ENCODE data around the gene CHAF1B. TPM values are rescaled to one million over a fixed set of nuclear protein-coding genes. Genes with fewer than 3 reads are reported as not detected.
A peak's percentile ranks its signal among the peaks of the same experiment; 100 is the strongest.

The CHAF1B gene
- total and polyA plus RNA-seq, 2 of the 8 experiments (the other 6 are each of a cell fraction or from before 2014, with no cell fraction given): 11.8 to 23.1 TPM

DNA sequence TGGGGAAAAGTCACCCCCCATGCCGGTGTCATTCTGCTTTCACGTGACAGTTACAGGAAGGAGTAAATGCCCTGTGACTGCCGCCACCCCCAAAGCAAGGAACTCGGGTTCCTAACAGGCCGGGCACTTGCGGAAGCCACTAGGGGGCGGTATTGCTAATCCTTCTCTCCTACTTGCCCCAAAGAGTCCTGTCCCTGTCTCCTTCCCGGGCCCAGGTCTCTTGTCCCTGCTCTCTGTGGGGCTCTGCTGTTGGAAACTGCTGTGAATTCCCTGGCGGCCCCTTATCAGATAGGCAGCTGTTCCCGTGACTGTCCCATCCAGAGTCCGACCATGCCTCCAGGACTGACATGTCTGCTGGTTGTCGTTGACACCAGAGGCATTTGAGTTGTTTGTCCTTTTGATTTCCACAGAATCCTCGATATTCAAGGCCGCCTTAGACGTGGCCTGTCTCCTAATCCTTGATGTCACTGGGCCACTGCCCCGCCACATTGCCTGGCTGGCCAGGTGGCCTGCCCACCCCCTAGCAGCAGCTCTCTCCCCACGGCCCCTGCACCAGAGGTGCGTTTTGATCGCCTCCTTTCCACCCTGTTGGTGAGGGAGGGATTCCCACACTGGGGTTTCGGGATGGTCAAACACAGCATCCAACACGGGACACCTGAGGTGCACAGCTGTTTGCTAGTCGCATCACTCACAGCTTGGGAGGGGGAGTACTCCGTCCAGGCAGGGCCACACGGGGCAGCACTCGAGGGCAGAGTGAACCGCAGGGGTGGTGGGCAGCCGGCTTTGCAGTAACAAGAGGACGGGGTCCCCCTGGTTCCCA lies 37.3 kb downstream of the CHAF1B start:
- H4K20me1 ChIP-seq (replicated peaks in 1 of 2; ENCODE audit: control insufficient read depth in 1 of 2, insufficient read depth in 2 of 2, low read length in 2 of 2): no peaks in the 10 kb centered on the region
- no peak overlapping the region; the same call in 1 of the 2 replicates for H3K18ac ChIP-seq (ENCODE audit: extremely low read depth, low read length)
- H3K79me1 ChIP-seq (ENCODE audit: low read depth, low read length): no peaks in the 10 kb centered on the region
- no peak overlapping the region for H3K4me2 ChIP-seq (ENCODE audit: insufficient read depth in 1 of 2, low read depth in 2 of 2, low read length in 2 of 2)
- H3K4me3 ChIP-seq (ENCODE audit: extremely low read depth in 1 of 4, insufficient read depth in 2 of 4, low read depth in 3 of 4, low read length in 4 of 4): no peak overlapping the region
- no peak overlapping the region for H2BK120ac ChIP-seq (replicated peaks; ENCODE audit: low read depth, low read length)
- WGBS, 2 experiments (ENCODE audit: extremely low coverage in 1 of 2, insufficient coverage in 1 of 2, insufficient read length in 1 of 2, insufficient replicate concordance in 2 of 2, low coverage in 1 of 2, low lambda C conversion rate in 2 of 2, missing lambda C conversion rate in 1 of 2): 62% methylated on average over 27 of the region's 28 CpGs; no CpG with 5 or more reads in 1 of the 2 experiments
- H3K23ac ChIP-seq (ENCODE audit: insufficient read length): no peak overlapping the region
- no peak overlapping the region for H2AFZ ChIP-seq (ENCODE audit: low read length)
- no peaks in the 10 kb centered on the region for H3K79me2 ChIP-seq (ENCODE audit: control insufficient read depth in 1 of 2, insufficient read depth in 2 of 2, low read length in 2 of 2)
- H3K4me1 ChIP-seq (replicated peaks in 1 of 4; ENCODE audit: control insufficient read depth in 3 of 4, insufficient read depth in 4 of 4, low read length in 3 of 4): peaks cover 0 to 4% (median 4%) of the 10 kb centered on the region in 4 experiments; a peak in 4 of 7 replicates
- H2BK12ac ChIP-seq (ENCODE audit: low read depth, low read length): no peak overlapping the region; the same call in 1 of the 2 replicates
- H3K23me2 ChIP-seq (ENCODE audit: low read depth, low read length): no peaks in the 10 kb centered on the region
- no peak overlapping the region for H3K27ac ChIP-seq (ENCODE audit: low read depth, low read length)
- H4K5ac ChIP-seq (ENCODE audit: insufficient read length, low read depth, low read length): no peak overlapping the region
- peak; percentile 58 to 85 for DNase-seq (ENCODE audit: low read depth in 1 of 2, low spot score in 2 of 2)
- no peaks in the 10 kb centered on the region for H3K36me3 ChIP-seq (ENCODE audit: control insufficient read depth in 2 of 4, insufficient read depth in 4 of 4, low read length in 3 of 4)
- H3K14ac ChIP-seq (ENCODE audit: insufficient read length): no peak overlapping the region
- H2BK15ac ChIP-seq (ENCODE audit: low read length): no peak overlapping the region
- ChIA-PET CTCF (ENCODE audit: partially characterized antibody) (interaction anchor here (0.6 to 3.9 kb wide), 38 partner anchors 7 to 525 kb away, joined by 3 to 17 read pairs (median 4); no protein-coding TSS in a partner anchor), POLR2A (ENCODE audit: partially characterized antibody) (no interaction called here)
- no peak overlapping the region for H3K56ac ChIP-seq (replicated peaks; ENCODE audit: insufficient read length, low read depth, low read length)
- no peak overlapping the region for H4K8ac ChIP-seq (ENCODE audit: extremely low read depth, insufficient read depth, low read length)
- FAIRE-seq: no peak
- no peaks in the 10 kb centered on the region for H3K9me3 ChIP-seq (ENCODE audit: insufficient read depth in 2 of 2, low read depth in 1 of 2, low read length in 1 of 2)
- no peak overlapping the region for H2BK5ac ChIP-seq (ENCODE audit: low read depth, low read length)
- H3K9ac ChIP-seq (replicated peaks in 1 of 4; ENCODE audit: extremely low read depth in 1 of 4, low read depth in 3 of 4, low read length in 3 of 4): no peak overlapping the region
- no peak overlapping the region; the same call in 1 of the 2 replicates for H2AK5ac ChIP-seq (ENCODE audit: low read depth, low read length)
- no peak overlapping the region for H3K4ac ChIP-seq (replicated peaks; ENCODE audit: insufficient read length, low read depth, low read length)
- H3K27me3 ChIP-seq (replicated peaks in 1 of 4; ENCODE audit: control insufficient read depth in 3 of 4, extremely low read depth in 1 of 4, insufficient read depth in 3 of 4, low read length in 3 of 4): no peaks in the 10 kb centered on the region
- H2BK20ac ChIP-seq (ENCODE audit: low read length): no peak overlapping the region
- no peak overlapping the region for H4K91ac ChIP-seq (replicated peaks; ENCODE audit: insufficient read length, low read length)
- no peak for TF ChIP-seq EP300 (IDR thresholded peaks at IDR 0.05; ENCODE audit: borderline replicate concordance in 1 of 2, low read depth in 2 of 2, low read length in 2 of 2)
- TF ChIP-seq RAD21 (IDR thresholded peaks at IDR 0.05 in 1 of 2, conservative IDR thresholded peaks at IDR 0.05 in 1 of 2; ENCODE audit: low read depth in 2 of 2, low read length in 2 of 2): peak; percentile 75 to 78
- no peak for TF ChIP-seq POU5F1 (IDR thresholded peaks at IDR 0.05; ENCODE audit: low read depth, low read length)
- TF ChIP-seq GABPA (IDR thresholded peaks at IDR 0.05; ENCODE audit: borderline replicate concordance, insufficient read depth, low read length): peak; percentile 65; the same call in 1 of the 2 replicates
- TF ChIP-seq EGR1 (IDR thresholded peaks at IDR 0.05; ENCODE audit: borderline replicate concordance, low read depth, low read length): no peak
- TF ChIP-seq, protein P1, sequence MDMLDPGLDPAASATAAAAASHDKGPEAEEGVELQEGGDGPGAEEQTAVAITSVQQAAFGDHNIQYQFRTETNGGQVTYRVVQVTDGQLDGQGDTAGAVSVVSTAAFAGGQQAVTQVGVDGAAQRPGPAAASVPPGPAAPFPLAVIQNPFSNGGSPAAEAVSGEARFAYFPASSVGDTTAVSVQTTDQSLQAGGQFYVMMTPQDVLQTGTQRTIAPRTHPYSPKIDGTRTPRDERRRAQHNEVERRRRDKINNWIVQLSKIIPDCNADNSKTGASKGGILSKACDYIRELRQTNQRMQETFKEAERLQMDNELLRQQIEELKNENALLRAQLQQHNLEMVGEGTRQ (IDR thresholded peaks at IDR 0.05; ENCODE audit: low read length): no peak

All from H1 (cell line).